NCI-H2227 (cell line): Measurements from ENCODE around the gene TMIGD3.

ENCODE experiments used
- DNase-seq: peaks from one replicate; lab custom pipeline; 2025; ENCODE audit not compliant: unreplicated experiment; lab: John Stamatoyannopoulos, UW

Gene TMIGD3

GRCh38 chr1:111507411-111508201 lies 4.2 kb upstream of the TMIGD3 start:
- DNase-seq: peak; percentile 64

GRCh38 chr1:111506561-111506960 lies 3.1 kb upstream of the TMIGD3 start:
- DNase-seq: no peak

GRCh38 chr1:111505641-111506119 lies 2.2 kb upstream of the TMIGD3 start:
- no peak for DNase-seq

- no peak for DNase-seq
These were observed 664 bp upstream of the TMIGD3 start for GRCh38 chr1:111504097-111504496.

- no peak for DNase-seq
These were observed 1.8 kb downstream of the TMIGD3 start for GRCh38 chr1:111501645-111502044.

GRCh38 chr1:111499026-111499785 lies 4.2 kb downstream of the TMIGD3 start:
- no peak for DNase-seq

GRCh38 chr1:111497592-111497991 lies 5.8 kb downstream of the TMIGD3 start:
- no peak for DNase-seq

- DNase-seq: no peak
These were observed 7.0 kb downstream of the TMIGD3 start for GRCh38 chr1:111496398-111496797.

GRCh38 chr1:111491070-111491469 lies 12.4 kb downstream of the TMIGD3 start:
- DNase-seq: no peak

GRCh38 chr1:111490220-111490619 lies 13.2 kb downstream of the TMIGD3 start:
- no peak for DNase-seq

GRCh38 chr1:111489604-111490003 lies 13.8 kb downstream of the TMIGD3 start:
- no peak for DNase-seq

- DNase-seq: no peak
These were observed 14.8 kb downstream of the TMIGD3 start for GRCh38 chr1:111488669-111489068.

GRCh38 chr1:111487133-111487532 lies 16.3 kb downstream of the TMIGD3 start:
- no peak for DNase-seq

- DNase-seq: no peak
These were observed 17.0 kb downstream of the TMIGD3 start for GRCh38 chr1:111486431-111486830.

GRCh38 chr1:111484391-111485026 lies 18.9 kb downstream of the TMIGD3 start:
- no peak for DNase-seq

- DNase-seq: no peak
These were observed 19.6 kb downstream of the TMIGD3 start for GRCh38 chr1:111483876-111484275.

GRCh38 chr1:111483166-111483565 lies 20.3 kb downstream of the TMIGD3 start:
- no peak for DNase-seq

GRCh38 chr1:111481387-111482221 lies 21.8 kb downstream of the TMIGD3 start:
- peak; percentile 62 for DNase-seq

GRCh38 chr1:111480674-111481073 lies 22.8 kb downstream of the TMIGD3 start:
- DNase-seq: no peak

- no peak for DNase-seq
These were observed 26.6 kb downstream of the TMIGD3 start for GRCh38 chr1:111476761-111477309.

- no peak for DNase-seq
These were observed 27.2 kb downstream of the TMIGD3 start for GRCh38 chr1:111476214-111476613.
